ENCODE results near the gene BEND6. TPM values are rescaled to one million over a fixed set of nuclear protein-coding genes. Genes with fewer than 3 reads are reported as not detected.
"Not testable (repeated sequence)": the region's sequence is repeated elsewhere in the genome, so short reads cannot be mapped to it uniquely, and the experiment has no call there.

BEND6 gene
- polyA plus RNA-seq, 1 donor, result 5.8 TPM

- no peak for DNase-seq
These were observed 23.6 kb downstream of the BEND6 start for GRCh38 chr6:56978530-56978929.

GRCh38 chr6:56984361-56984760 is 29.5 kb downstream of the BEND6 start:
- DNase-seq, result no peak

- no peak for DNase-seq
These were observed 30.0 kb downstream of the BEND6 start for GRCh38 chr6:56984884-56985283.

- no peak for DNase-seq
These were observed 31.7 kb downstream of the BEND6 start for GRCh38 chr6:56986611-56987010.

GRCh38 chr6:56988145-56988544 is 33.2 kb downstream of the BEND6 start:
- no peak for DNase-seq

GRCh38 chr6:56992036-56992435 is 37.1 kb downstream of the BEND6 start:
- no peak for DNase-seq

- no peak for DNase-seq
These were observed 37.8 kb downstream of the BEND6 start for GRCh38 chr6:56992703-56993102.

- no peak for DNase-seq
These were observed 40.5 kb downstream of the BEND6 start for GRCh38 chr6:56995347-56995902.

- no peak for DNase-seq
These were observed 41.5 kb downstream of the BEND6 start for GRCh38 chr6:56996401-56996800.

- DNase-seq, result no peak
These were observed 44.1 kb downstream of the BEND6 start for GRCh38 chr6:56999049-56999448.

GRCh38 chr6:56999748-57000147 is 44.8 kb downstream of the BEND6 start:
- DNase-seq, result not testable (repeated sequence)

- DNase-seq, result no peak
These were observed 47.3 kb downstream of the BEND6 start for GRCh38 chr6:57002197-57002596.

GRCh38 chr6:57004292-57004691 is 49.4 kb downstream of the BEND6 start:
- DNase-seq, result no peak

GRCh38 chr6:57006101-57006500 is 51.2 kb downstream of the BEND6 start:
- no peak for DNase-seq

GRCh38 chr6:57008069-57008468 is 53.2 kb downstream of the BEND6 start:
- DNase-seq, result not testable (repeated sequence)

- DNase-seq, result no peak
These were observed 58.6 kb downstream of the BEND6 start for GRCh38 chr6:57013521-57013926.

GRCh38 chr6:57017069-57017468 is 62.2 kb downstream of the BEND6 start:
- no peak for DNase-seq

GRCh38 chr6:57017841-57018240 is 62.9 kb downstream of the BEND6 start:
- no peak for DNase-seq

- DNase-seq, result no peak
These were observed 64.5 kb downstream of the BEND6 start for GRCh38 chr6:57019434-57019833.

GRCh38 chr6:57021086-57021720 is 66.3 kb downstream of the BEND6 start:
- peak; percentile 28 for DNase-seq

- DNase-seq, result no peak
These were observed 69.4 kb downstream of the BEND6 start for GRCh38 chr6:57024321-57024720.

GRCh38 chr6:57024775-57025174 is 69.9 kb downstream of the BEND6 start:
- DNase-seq, result no peak

GRCh38 chr6:57026001-57026400 is 71.1 kb downstream of the BEND6 start:
- no peak for DNase-seq

GRCh38 chr6:57027301-57027700 is 72.4 kb downstream of the BEND6 start:
- no peak for DNase-seq

Measured in left kidney (tissue), 2 donors.